SK-N-SH treated with all-trans-retinoic acid at 6 μM for 48 hours (cell line): ENCODE data around the gene SLC26A3.

Experiments
- ATAC-seq: fragments of 200-7000 bp; cut with Tn5 transposase; 3 replicates; pipeline ENCODE4 v1.9.1; 2020; ENCODE audit warnings: mild to moderate bottlenecking, moderate library complexity
- ARNTL ChIP-seq: fragments of 450-650 bp; formaldehyde crosslinking; IDR thresholded peaks from 2 replicates; pipeline ENCODE4 v1.5.0; 2020; ENCODE audit warnings: low read depth, mild to moderate bottlenecking, moderate library complexity, borderline replicate concordance
- BACH2 ChIP-seq: fragments of 250-450 bp; sonication (Bioruptor Pico); IDR thresholded peaks from 2 replicates; pipeline ENCODE4 v1.9.0; 2021; ENCODE audit warnings: mild to moderate bottlenecking, borderline replicate concordance
- CREB5 ChIP-seq: fragments of 250-450 bp; sonication (Bioruptor Pico); IDR thresholded peaks from 2 replicates; pipeline ENCODE4 v1.5.1; 2020; ENCODE audit warnings: low read depth, mild to moderate bottlenecking, moderate library complexity
- CSRNP3 ChIP-seq: fragments of 250-450 bp; sonication (Bioruptor Pico); IDR thresholded peaks from 2 replicates; pipeline ENCODE4 v1.5.1; 2021; ENCODE audit warnings: mild to moderate bottlenecking, moderate library complexity
- ESRRG ChIP-seq: fragments of 250-450 bp; sonication (Bioruptor Pico); IDR thresholded peaks from 2 replicates; pipeline ENCODE4 v1.6.1; 2021; ENCODE audit warnings: mild to moderate bottlenecking
- GLIS3 ChIP-seq: fragments of 250-450 bp; sonication (Bioruptor Pico); IDR thresholded peaks from 2 replicates; pipeline ENCODE4 v1.5.0; 2020; ENCODE audit warnings: mild to moderate bottlenecking, moderate library complexity
- ISL1 ChIP-seq: fragments of 250-450 bp; sonication (Bioruptor Pico); IDR thresholded peaks from 2 replicates; pipeline ENCODE4 v2.1.2; 2022; ENCODE audit warnings: mild to moderate bottlenecking, moderate library complexity
- OSR1 ChIP-seq: fragments of 250-450 bp; sonication (Bioruptor Pico); IDR thresholded peaks from 2 replicates; pipeline ENCODE4 v1.8.0; 2022; ENCODE audit warnings: moderate library complexity, mild to moderate bottlenecking, inconsistent platforms
- PATZ1 ChIP-seq: fragments of 250-450 bp; sonication (Bioruptor Pico); IDR thresholded peaks from 2 replicates; pipeline ENCODE4 v1.8.0; 2020; ENCODE audit warnings: mild to moderate bottlenecking, moderate library complexity, borderline replicate concordance
- POU6F1 ChIP-seq: fragments of 250-450 bp; sonication (Bioruptor Pico); IDR thresholded peaks from 2 replicates; pipeline ENCODE4 v1.8.0; 2021; ENCODE audit warnings: low read depth, mild to moderate bottlenecking, moderate library complexity, borderline replicate concordance
- PPARA ChIP-seq: fragments of 250-450 bp; sonication (Bioruptor Pico); IDR thresholded peaks from 2 replicates; pipeline ENCODE4 v1.5.0; 2020; ENCODE audit warnings: mild to moderate bottlenecking, borderline replicate concordance
- RARB ChIP-seq: fragments of 250-450 bp; sonication (Bioruptor Pico); IDR thresholded peaks from 2 replicates; pipeline ENCODE4 v1.8.0; 2021; ENCODE audit warnings: mild to moderate bottlenecking, moderate library complexity
- SNAI2 ChIP-seq: fragments of 250-450 bp; sonication (Bioruptor Pico); IDR thresholded peaks from 2 replicates; pipeline ENCODE4 v1.5.0; 2020; ENCODE audit warnings: mild to moderate bottlenecking, moderate library complexity
- TCF4 ChIP-seq: fragments of 250-450 bp; sonication (Bioruptor Pico); IDR thresholded peaks from 2 replicates; pipeline ENCODE4 v1.8.0; 2021; ENCODE audit warnings: mild to moderate bottlenecking, moderate library complexity, borderline replicate concordance
- TOX ChIP-seq: fragments of 250-450 bp; sonication (Bioruptor Pico); IDR thresholded peaks from 2 replicates; pipeline ENCODE4 v1.8.0; 2021; ENCODE audit warnings: mild to moderate bottlenecking, moderate library complexity, borderline replicate concordance
- TSHZ2 ChIP-seq: fragments of 250-450 bp; sonication (Bioruptor Pico); IDR thresholded peaks from 2 replicates; pipeline ENCODE4 v1.5.0; 2020; ENCODE audit warnings: mild to moderate bottlenecking, moderate library complexity
- ZC3H10 ChIP-seq: fragments of 250-450 bp; sonication (Bioruptor Pico); IDR thresholded peaks from 2 replicates; pipeline ENCODE4 v1.5.1; 2021; ENCODE audit warnings: mild to moderate bottlenecking, moderate library complexity
- ZFP3 ChIP-seq: fragments of 250-450 bp; sonication (Bioruptor Pico); IDR thresholded peaks from 2 replicates; pipeline ENCODE4 v1.5.0; 2020; ENCODE audit warnings: mild to moderate bottlenecking, moderate library complexity
- ZFP30 ChIP-seq: fragments of 450-650 bp; formaldehyde crosslinking; IDR thresholded peaks from 2 replicates; pipeline ENCODE4 v1.5.0; 2022; ENCODE audit warnings: mild to moderate bottlenecking, moderate library complexity
- ZNF565 ChIP-seq: fragments of 450-650 bp; formaldehyde crosslinking; conservative IDR thresholded peaks from 2 replicates; pipeline ENCODE4 v1.5.0; 2020; ENCODE audit warnings: low read depth, mild to moderate bottlenecking, moderate library complexity
- ZNF70 ChIP-seq: fragments of 450-650 bp; formaldehyde crosslinking; IDR thresholded peaks from 2 replicates; pipeline ENCODE4 v1.5.0; 2020; ENCODE audit warnings: mild to moderate bottlenecking, moderate library complexity
- ZNF8 ChIP-seq: fragments of 450-650 bp; formaldehyde crosslinking; IDR thresholded peaks from 2 replicates; pipeline ENCODE4 v1.5.0; 2020; ENCODE audit warnings: mild to moderate bottlenecking, moderate library complexity

The SLC26A3 gene

GRCh38 chr7:107778283-107778682, 24.7 kb downstream of the SLC26A3 start:
- ATAC-seq: no peak
- no peak for TF ChIP-seq TCF4 (CRISPR knock-in tag)
- no peak for TF ChIP-seq PPARA (CRISPR knock-in tag)
- TF ChIP-seq ZC3H10 (CRISPR knock-in tag): no peak
- TF ChIP-seq TSHZ2: no peak
- TF ChIP-seq TOX: no peak
- no peak for TF ChIP-seq ARNTL (CRISPR knock-in tag)
- no peak for TF ChIP-seq ISL1 (CRISPR knock-in tag)
- no peak for TF ChIP-seq OSR1 (CRISPR knock-in tag)
- no peak for TF ChIP-seq BACH2 (CRISPR knock-in tag)
- TF ChIP-seq PATZ1 (CRISPR knock-in tag): no peak
- TF ChIP-seq ESRRG (CRISPR knock-in tag): no peak
- TF ChIP-seq CREB5 (CRISPR knock-in tag): no peak
- no peak for TF ChIP-seq ZFP3 (CRISPR knock-in tag)
- no peak for TF ChIP-seq CSRNP3 (CRISPR knock-in tag)
- no peak for TF ChIP-seq ZNF70 (CRISPR knock-in tag)
- no peak for TF ChIP-seq GLIS3
- no peak for TF ChIP-seq ZNF565 (CRISPR knock-in tag)
- no peak for TF ChIP-seq ZNF8 (CRISPR knock-in tag)

GRCh38 chr7:107777702-107778101, 25.3 kb downstream of the SLC26A3 start:
- TF ChIP-seq CREB5 (CRISPR knock-in tag): no peak
- no peak for TF ChIP-seq ZFP30 (CRISPR knock-in tag)
- no peak for TF ChIP-seq CSRNP3 (CRISPR knock-in tag)
- TF ChIP-seq RARB: no peak
- no peak for TF ChIP-seq SNAI2 (CRISPR knock-in tag)
- TF ChIP-seq ESRRG (CRISPR knock-in tag): no peak
- no peak for TF ChIP-seq PATZ1 (CRISPR knock-in tag)
- TF ChIP-seq POU6F1 (CRISPR knock-in tag): no peak
- no peak for TF ChIP-seq TSHZ2
- no peak for TF ChIP-seq ZNF70 (CRISPR knock-in tag)
- TF ChIP-seq, all 23 proteins: peak for 0
- ATAC-seq: no peak
